IPS-18a (cell line): ENCODE results near the gene CASKIN1.

ENCODE experiments used
- H3K27ac ChIP-seq: one replicate; pipeline ENCODE4 v1.5.1; 2013; ENCODE audit warnings: low read length
- H3K27me3 ChIP-seq: one replicate; pipeline ENCODE4 v1.6.1; 2013; ENCODE audit warnings: mild to moderate bottlenecking, low read length; ENCODE audit not compliant: control insufficient read depth, insufficient read depth
- H3K36me3 ChIP-seq: one replicate; pipeline ENCODE4 v1.6.1; 2013; ENCODE audit warnings: low read depth, low read length; ENCODE audit not compliant: control insufficient read depth
- H3K4me1 ChIP-seq: one replicate; pipeline ENCODE4 v1.6.1; 2013; ENCODE audit warnings: low read depth, low read length; ENCODE audit not compliant: control insufficient read depth
- H3K4me3 ChIP-seq: one replicate; pipeline ENCODE4 v1.5.1; 2013; ENCODE audit warnings: low read length
- H3K9ac ChIP-seq: one replicate; pipeline ENCODE4 v1.6.1; 2013; ENCODE audit warnings: mild to moderate bottlenecking, low read length, moderate library complexity
- H3K9me3 ChIP-seq: one replicate; pipeline ENCODE4 v1.6.1; 2013; ENCODE audit warnings: low read depth, low read length; ENCODE audit not compliant: control insufficient read depth

The CASKIN1 gene

GRCh38 chr16:2184962-2185361 is 11.4 kb downstream of the CASKIN1 start:
- Histone ChIP-seq H3K9me3 (no peaks in the 10 kb centered on the region), H3K9ac (no peak overlapping the region)

GRCh38 chr16:2184346-2184745 is 12.1 kb downstream of the CASKIN1 start:
- H3K36me3 ChIP-seq: no peaks in the 10 kb centered on the region
- H3K9ac ChIP-seq: no peak overlapping the region
- no peaks in the 10 kb centered on the region for H3K27me3 ChIP-seq
- no peaks in the 10 kb centered on the region for H3K4me1 ChIP-seq
- no peak overlapping the region for H3K4me3 ChIP-seq
- no peak overlapping the region for H3K27ac ChIP-seq
- no peaks in the 10 kb centered on the region for H3K9me3 ChIP-seq

More at GRCh38 chr16:2184962-2185361, 11.4 kb downstream of the CASKIN1 start:
- no peaks in the 10 kb centered on the region for H3K36me3 ChIP-seq
- no peaks in the 10 kb centered on the region for H3K4me1 ChIP-seq
- H3K27ac ChIP-seq: no peak overlapping the region
- H3K4me3 ChIP-seq: no peak overlapping the region
- no peaks in the 10 kb centered on the region for H3K27me3 ChIP-seq

- Histone ChIP-seq H3K27ac (no peak overlapping the region), H3K4me3 (no peak overlapping the region), H3K36me3 (no peaks in the 10 kb centered on the region), H3K4me1 (no peaks in the 10 kb centered on the region), H3K9ac (no peak overlapping the region), H3K9me3 (no peaks in the 10 kb centered on the region), H3K27me3 (no peaks in the 10 kb centered on the region)
These were observed 12.7 kb downstream of the CASKIN1 start for GRCh38 chr16:2183671-2184070.

- Histone ChIP-seq H3K4me1 (no peaks in the 10 kb centered on the region), H3K9ac (no peak overlapping the region), H3K9me3 (no peaks in the 10 kb centered on the region), H3K36me3 (no peaks in the 10 kb centered on the region), H3K27ac (no peak overlapping the region), H3K4me3 (no peak overlapping the region), H3K27me3 (no peaks in the 10 kb centered on the region)
These were observed 14.5 kb downstream of the CASKIN1 start for GRCh38 chr16:2181952-2182351.

- Histone ChIP-seq H3K9ac (no peak overlapping the region), H3K27ac (no peak overlapping the region), H3K9me3 (no peaks in the 10 kb centered on the region), H3K27me3 (no peaks in the 10 kb centered on the region), H3K4me1 (no peaks in the 10 kb centered on the region), H3K4me3 (no peak overlapping the region), H3K36me3 (peaks cover under 1% of the 10 kb centered on the region)
These were observed 15.2 kb downstream of the CASKIN1 start for GRCh38 chr16:2180962-2181923.

GRCh38 chr16:2180461-2180860 is 15.9 kb downstream of the CASKIN1 start:
- Histone ChIP-seq H3K27me3 (no peaks in the 10 kb centered on the region), H3K4me1 (no peaks in the 10 kb centered on the region), H3K27ac (no peak overlapping the region), H3K9ac (no peak overlapping the region), H3K36me3 (peaks cover 8% of the 10 kb centered on the region), H3K9me3 (no peaks in the 10 kb centered on the region), H3K4me3 (no peak overlapping the region)

GRCh38 chr16:2179576-2179975 is 16.8 kb downstream of the CASKIN1 start:
- Histone ChIP-seq H3K4me1 (no peaks in the 10 kb centered on the region), H3K27ac (no peak overlapping the region), H3K27me3 (no peaks in the 10 kb centered on the region), H3K9me3 (no peaks in the 10 kb centered on the region), H3K36me3 (peaks cover 15% of the 10 kb centered on the region), H3K4me3 (no peak overlapping the region), H3K9ac (no peak overlapping the region)

- Histone ChIP-seq H3K36me3 (peaks cover 20% of the 10 kb centered on the region), H3K27me3 (no peaks in the 10 kb centered on the region), H3K27ac (no peak overlapping the region), H3K9ac (no peak overlapping the region), H3K4me3 (no peak overlapping the region), H3K9me3 (no peaks in the 10 kb centered on the region), H3K4me1 (no peaks in the 10 kb centered on the region)
These were observed 17.3 kb downstream of the CASKIN1 start for GRCh38 chr16:2179107-2179501.

GRCh38 chr16:2178321-2179106 is 17.9 kb downstream of the CASKIN1 start:
- H3K27me3 ChIP-seq: no peaks in the 10 kb centered on the region
- H3K4me1 ChIP-seq: no peaks in the 10 kb centered on the region
- no peak overlapping the region for H3K9ac ChIP-seq
- H3K4me3 ChIP-seq: no peak overlapping the region
- H3K36me3 ChIP-seq: peaks cover 23% of the 10 kb centered on the region
- no peaks in the 10 kb centered on the region for H3K9me3 ChIP-seq
- H3K27ac ChIP-seq: no peak overlapping the region

- Histone ChIP-seq H3K4me1 (no peaks in the 10 kb centered on the region), H3K9me3 (no peaks in the 10 kb centered on the region), H3K9ac (no peak overlapping the region), H3K27ac (no peak overlapping the region), H3K27me3 (no peaks in the 10 kb centered on the region), H3K4me3 (no peak overlapping the region), H3K36me3 (peaks cover 31% of the 10 kb centered on the region)
These were observed 18.8 kb downstream of the CASKIN1 start for GRCh38 chr16:2177561-2177960.

- no peak overlapping the region for H3K27ac ChIP-seq
- peaks cover 31% of the 10 kb centered on the region for H3K36me3 ChIP-seq
- H3K4me3 ChIP-seq: no peak overlapping the region
- H3K27me3 ChIP-seq: no peaks in the 10 kb centered on the region
- H3K9me3 ChIP-seq: no peaks in the 10 kb centered on the region
- no peaks in the 10 kb centered on the region for H3K4me1 ChIP-seq
- no peak overlapping the region for H3K9ac ChIP-seq
These were observed 19.3 kb downstream of the CASKIN1 start for GRCh38 chr16:2177101-2177500.
